ENCODE measurements around the gene C3orf20.
"Not testable (repeated sequence)": the region's sequence is repeated elsewhere in the genome, so short reads cannot be mapped to it uniquely, and the experiment has no call there.

Gene C3orf20

DNA sequence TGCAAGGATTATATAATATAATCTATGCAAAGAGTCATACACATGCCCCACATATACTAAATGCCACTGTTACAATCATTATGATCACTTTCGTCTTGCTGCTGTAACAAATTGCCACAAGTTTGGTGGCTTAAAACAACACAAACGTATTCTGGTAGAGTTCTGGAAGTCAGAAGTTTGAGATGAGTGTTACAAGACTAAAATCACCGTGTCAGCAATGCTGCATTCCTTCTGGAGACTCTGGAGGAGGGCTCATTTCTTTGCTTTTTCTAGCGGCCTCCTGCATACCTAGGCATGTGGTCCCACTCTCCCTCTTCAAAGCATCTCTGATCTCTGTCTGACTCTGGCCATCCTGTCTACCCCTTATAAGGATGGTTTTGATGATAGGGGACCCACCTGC is 24.7 kb upstream of the C3orf20 start:
- no peak for DNase-seq (ENCODE audit: low spot score)

DNA sequence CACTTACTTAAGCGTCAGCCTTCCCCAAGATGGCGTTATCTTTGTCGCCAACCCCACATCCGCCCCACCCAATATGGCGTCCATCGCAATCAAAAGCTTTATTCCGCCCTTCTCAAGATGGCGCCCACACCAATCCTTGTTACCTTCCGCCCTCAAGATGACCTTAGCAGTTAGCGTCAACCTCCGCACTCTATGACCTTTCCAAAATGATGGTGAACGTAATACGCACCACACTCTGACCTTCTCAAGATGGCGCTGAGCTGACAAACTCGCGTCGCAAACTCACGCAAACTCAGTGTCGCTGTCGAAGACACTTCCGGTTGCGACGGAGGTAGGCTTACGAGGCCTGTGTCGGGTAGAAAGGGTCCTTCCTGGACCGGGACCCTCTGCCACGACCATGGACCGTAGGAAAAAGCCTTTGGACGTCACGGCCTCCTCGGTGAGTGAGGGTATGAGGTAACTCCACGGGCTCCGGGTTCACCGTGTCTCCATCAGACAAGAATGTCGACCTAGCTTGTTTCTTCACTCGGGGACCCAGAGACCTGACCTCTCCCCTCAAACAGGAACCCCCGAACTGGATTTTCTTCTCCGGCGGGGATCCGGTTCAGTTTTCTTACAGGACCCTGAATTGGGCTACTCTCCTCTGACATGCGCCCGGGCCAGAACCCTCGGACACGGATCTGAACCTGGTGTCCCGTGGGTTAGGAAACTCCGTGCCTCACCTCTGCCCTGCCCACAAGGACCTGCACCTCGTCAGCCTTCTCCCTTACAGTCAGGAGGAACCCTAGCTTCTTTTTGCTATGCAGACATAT is 23.3 kb upstream of the C3orf20 start, which contains the start of gene CCDC174:
CCDC174 (plus strand) TSS at position 323 of the 812 bp plus-strand sequence; CDS start at position 398, 75 bp downstream.
- peak; percentile 93 for DNase-seq (ENCODE audit: low spot score)

DNA sequence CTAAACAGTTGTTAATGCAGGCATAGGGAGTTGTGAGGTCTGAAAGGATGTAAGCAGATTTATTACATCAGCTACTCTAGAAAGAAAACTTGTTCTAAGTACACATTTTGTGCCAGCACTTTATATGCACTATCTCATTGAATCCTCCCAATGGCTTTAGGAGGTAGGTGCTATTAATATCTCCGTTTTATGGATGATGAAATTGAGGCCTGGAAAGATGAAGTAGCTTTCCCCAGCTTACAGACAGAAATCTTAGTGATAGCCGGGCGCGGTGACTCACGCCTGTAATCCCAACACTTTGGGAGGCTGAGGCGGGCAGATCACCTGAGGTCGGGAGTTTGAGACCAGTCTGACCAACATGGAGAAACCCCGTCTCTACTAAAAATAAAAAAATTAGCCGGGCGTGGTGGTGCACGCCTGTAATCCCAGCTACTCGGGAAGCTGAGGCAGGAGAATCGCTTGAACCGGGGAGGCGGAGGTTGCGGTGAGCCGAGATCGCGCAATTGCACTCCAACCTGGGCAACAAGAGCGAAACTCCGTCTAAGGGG is 22.5 kb upstream of the C3orf20 start:
- not testable (repeated sequence) for DNase-seq (ENCODE audit: low spot score)

DNA sequence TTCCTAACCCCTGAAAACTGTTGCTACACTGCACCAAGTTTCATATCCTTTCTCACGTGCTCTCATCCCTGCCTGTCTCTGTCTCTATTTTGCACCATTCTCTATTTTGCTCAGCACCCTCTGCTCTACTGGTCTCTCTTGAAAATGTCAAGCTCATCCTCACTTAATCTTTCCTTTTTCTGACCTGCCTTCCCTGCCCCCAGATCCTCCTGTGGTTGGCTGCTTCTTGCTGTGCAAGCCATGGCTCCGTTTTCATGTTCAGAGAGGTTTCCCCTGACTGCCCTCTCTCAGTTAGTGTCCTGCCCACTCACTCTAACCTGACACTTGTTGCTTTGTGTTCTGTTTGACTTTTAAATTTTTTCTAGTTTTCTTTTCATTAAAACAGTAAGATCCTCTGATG is 17.4 kb upstream of the C3orf20 start:
- DNase-seq (ENCODE audit: low spot score): no peak

DNA sequence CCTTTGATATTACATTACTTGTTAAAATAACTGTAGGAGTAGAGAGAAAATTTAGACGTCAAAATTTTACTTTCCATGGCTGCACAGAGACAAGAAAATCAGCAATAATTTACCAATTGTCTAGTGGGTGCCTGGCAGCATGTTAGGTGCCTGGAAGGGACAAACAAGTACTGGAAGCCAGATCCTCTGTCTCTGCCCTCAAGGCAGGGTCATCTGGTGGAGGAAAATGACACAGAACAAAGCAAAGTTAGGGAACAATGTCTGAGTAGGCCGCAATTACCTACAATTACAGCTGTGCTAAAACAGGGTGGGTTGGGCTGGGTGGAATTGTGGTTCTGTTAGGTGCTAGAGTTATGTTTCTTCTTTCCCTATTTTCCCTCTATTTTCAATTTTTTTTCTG is 16.0 kb upstream of the C3orf20 start:
- DNase-seq (ENCODE audit: low spot score): no peak

DNA sequence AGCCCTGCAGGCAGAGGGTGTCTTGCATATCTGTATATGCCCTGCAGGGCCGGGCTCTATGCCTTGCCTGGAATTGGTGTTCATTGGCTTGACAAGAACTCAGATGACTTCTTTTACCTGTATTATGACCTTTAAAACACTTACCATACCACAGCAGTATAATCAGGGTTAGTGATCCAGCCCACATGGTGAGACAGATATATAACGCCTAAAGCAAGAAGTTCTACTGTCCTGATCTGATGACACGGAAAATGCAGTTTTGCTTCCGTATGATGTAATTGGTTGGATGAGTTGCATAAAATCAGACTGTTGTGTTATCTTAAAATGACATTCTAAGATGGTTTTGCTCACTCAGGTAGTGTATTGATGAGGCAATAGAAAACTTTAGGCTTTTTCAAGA is 14.0 kb upstream of the C3orf20 start:
- DNase-seq (ENCODE audit: low spot score): no peak

DNA sequence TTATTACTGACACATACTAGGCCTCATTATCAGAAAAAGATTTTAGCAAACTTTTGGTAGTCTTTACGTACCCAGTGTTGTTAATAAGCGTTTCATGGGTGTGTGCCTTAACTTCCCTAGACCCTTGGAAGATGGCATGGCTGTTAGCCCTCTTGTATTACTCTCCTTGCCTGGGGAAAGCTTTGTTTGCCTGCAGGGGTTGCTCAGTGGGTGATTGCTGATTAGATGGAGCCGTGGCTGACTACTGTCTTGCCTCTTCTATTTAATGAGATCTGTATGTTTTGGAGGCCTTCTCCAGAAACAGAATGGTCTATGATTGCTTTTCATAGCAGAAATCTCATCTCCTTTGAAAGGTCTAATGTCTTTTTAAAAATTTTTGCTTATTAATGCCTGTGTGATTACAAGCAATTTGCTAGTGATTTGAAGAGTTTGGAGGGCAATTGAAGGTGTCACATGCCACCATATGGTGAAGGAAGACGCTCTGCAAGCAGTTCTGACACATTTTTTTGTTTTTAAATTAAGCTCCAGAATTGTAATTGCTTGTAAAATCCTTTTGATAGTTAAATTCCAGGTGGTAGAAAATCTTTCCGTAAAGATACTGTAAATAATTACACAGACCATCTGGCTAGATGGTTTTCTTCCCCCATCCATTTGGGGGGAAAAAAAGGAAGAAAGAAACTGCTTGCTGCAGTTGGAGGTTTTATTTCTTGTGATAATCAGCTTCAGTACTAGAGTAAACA is 11.4 kb upstream of the C3orf20 start:
- DNase-seq (ENCODE audit: low spot score): no peak

DNA sequence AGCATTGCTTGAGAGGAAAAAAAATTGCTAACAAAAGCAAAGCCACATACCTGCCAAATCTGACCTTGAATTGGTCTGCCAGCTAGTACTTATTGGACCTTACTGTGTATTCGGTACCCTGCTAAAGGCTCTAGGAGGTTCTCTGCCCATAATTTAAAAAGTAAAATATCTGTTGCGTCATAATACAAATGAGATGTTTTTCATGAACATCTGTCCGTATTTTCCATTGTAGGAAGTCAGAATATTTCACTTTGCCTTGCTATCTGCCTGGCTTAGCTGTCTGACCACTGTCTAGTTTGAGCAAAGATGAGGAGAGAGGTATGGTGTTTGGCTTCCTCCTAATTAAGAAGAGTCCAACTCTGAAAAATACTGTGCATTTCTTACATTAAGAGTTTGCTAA is 10.8 kb upstream of the C3orf20 start:
- no peak for DNase-seq (ENCODE audit: low spot score)

DNA sequence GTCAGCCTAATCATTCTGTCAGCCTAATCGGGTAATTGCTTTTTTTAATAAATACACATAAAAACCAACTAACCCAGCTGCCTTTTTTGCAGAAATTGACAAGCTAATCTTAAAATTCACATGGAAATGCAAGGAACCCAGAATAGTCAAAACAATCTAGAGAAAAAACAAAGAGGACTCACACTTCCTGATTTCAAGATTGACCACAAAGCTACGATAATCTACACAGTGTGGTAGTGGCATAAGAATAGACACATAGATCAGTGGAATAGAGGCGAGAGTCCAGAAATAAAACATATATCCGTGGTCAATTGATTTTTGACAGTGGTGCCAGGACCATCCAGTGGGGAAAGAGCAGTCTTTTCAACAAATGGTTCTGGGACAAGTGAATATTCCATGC is 2.4 kb upstream of the C3orf20 start:
- DNase-seq (ENCODE audit: low spot score): no peak

DNA sequence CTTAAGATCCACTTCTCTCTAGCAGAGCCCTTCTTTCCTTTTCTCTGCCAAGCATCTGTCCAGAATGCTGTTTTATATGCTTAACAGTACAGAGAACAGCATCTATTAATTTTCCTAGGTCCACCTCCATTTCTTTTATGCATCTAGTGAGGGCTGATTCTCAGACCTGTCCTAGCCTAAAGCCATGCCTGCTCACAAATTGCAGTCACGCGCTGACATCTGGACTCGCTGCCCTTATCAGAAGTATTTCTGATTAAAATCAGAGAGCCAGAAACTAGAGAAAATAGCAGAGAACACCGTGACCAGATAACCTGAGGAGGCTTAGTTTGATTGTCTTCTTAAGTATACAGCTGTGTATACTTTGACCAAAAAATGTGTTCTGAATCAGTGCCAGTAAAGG is 1.9 kb downstream of the C3orf20 start:
- DNase-seq (ENCODE audit: low spot score): no peak

DNA sequence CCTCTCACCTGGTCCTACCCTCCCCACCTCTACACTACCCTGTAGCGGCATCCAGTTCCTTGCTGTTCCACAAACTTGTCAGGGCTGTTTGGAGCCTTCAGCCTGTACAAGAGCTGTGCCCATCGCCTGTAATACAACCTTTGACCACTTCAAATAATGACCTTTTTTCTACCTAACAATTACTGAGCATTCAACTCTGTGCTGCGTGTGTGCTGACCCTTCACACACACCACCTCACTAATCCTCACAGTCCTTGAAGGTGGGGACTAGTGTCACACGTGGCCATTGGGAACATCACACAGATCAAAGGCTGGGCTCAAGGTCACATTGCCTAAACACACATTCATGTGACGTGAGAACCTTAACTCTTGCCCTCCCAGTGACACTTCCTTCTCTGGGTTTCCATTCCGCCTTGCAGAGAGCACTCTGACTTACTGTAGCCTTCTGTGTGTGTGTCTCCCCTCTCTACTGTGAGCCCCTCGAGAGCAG is 3.1 kb downstream of the C3orf20 start:
- no peak for DNase-seq (ENCODE audit: low spot score)

DNA sequence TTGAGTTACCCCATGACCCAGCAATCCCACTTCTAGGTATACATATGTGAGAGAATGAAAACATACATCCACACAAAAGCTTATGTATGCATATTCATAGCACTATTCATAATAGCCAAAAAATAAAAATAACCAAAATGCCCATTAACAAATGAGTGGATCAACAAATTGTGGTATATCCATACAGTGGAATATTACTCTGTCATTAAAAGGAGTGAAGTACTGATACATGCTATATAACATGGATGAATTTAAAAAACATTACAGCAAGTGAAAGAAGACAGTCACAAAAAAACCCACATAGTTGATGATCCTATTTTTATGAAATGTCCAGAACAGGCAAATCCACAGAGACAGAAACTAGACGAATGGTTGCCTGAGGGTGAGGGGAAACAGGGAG is 5.2 kb downstream of the C3orf20 start:
- no peak for DNase-seq (ENCODE audit: low spot score)

DNA sequence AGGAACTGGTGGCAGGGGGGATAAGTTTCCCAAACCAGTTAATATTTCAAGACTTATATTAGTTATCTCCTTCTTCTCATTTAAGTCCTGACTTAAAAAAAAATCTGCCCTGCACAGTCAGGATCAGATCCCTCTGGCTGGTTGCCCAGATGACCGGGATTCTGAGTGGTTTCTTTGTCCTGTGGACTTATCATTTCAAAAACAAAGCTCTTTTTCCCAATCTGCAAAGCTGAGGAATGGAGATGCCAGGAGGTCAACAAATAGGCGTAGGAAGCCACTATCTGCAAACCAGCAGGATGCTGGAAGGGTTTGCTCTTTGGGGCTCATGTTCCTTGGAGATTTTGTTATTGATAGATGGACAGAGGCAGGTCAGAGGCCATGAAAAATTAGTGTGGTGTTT is 5.8 kb downstream of the C3orf20 start:
- DNase-seq (ENCODE audit: low spot score): no peak

DNA sequence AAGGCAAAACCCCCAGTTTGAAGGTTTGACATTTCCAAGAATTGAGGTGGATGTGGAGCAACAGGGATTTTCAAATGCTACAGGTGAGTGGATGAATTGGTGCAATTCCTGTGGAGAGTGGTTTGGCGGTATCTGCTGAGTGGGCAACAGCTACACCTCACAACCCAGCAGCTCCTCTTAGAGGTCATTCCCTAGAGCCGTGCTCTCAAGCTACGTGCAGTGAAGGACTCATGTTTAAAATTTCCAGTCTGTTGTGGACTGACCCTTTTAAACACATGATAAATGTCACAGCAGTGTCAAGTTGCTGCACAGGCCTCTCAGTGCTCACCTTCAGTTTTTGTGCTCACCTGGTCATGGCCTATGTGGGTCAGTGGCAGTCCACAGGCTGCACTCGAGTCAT is 9.5 kb downstream of the C3orf20 start:
- no peak for DNase-seq (ENCODE audit: low spot score)

DNA sequence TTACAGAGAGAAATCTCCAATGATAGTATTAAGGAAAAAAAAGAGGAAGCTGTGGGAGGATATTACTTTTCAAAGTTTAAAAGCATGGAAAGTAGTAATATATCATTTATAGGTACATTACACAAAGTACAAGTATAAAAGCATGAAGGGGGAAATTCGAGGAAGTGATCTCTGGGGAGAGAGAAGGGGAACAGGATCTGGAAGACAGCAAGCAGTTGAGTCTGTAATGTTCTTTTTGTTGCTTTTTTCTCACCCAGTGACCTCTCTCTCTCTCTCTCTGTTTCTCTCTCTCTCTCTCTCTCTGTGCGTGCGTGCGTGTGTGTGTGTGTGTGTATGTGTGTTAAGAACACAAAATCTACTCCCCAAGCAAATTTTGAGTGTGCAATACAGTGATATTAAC is 10.2 kb downstream of the C3orf20 start:
- no peak for DNase-seq (ENCODE audit: low spot score)

DNA sequence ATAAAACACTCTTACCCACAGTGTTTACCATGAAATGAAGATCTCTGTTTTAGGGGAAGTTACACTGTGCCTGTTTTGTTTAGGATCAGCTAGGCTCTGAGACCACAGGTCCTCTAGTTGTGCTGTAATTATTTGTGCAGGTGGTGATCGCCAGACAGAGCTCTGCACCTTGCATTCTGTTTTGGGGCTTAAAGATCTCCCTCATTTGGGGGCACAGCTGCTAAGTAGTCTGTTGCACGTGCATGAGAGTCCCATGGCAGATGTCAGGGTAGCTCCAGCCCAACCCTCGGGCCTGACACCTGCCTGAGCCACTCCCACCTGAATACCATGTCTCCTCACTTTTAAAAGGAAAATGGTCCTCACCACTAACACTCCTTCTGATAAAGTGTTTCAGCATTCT is 12.4 kb downstream of the C3orf20 start:
- no peak for DNase-seq (ENCODE audit: low spot score)

DNA sequence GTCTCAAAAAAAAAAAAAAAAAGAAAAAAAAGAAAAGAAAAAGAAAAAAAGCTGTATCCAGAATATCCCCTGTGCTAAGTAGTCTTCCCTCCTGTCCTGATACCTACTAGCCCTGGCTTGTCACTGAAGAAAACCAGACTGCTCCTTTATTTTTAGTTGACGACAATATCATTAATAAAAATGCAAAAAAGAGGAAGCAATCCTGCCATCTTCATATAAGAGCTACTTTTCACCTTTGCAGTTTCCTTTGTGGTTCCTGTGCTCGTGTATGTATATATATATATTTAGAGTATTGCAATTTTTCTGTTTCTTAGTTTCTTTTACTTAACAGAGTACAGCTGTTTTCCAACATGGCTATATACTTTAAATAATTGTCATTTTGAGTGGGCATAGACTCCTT is 13.6 kb downstream of the C3orf20 start:
- no peak for DNase-seq (ENCODE audit: low spot score)

DNA sequence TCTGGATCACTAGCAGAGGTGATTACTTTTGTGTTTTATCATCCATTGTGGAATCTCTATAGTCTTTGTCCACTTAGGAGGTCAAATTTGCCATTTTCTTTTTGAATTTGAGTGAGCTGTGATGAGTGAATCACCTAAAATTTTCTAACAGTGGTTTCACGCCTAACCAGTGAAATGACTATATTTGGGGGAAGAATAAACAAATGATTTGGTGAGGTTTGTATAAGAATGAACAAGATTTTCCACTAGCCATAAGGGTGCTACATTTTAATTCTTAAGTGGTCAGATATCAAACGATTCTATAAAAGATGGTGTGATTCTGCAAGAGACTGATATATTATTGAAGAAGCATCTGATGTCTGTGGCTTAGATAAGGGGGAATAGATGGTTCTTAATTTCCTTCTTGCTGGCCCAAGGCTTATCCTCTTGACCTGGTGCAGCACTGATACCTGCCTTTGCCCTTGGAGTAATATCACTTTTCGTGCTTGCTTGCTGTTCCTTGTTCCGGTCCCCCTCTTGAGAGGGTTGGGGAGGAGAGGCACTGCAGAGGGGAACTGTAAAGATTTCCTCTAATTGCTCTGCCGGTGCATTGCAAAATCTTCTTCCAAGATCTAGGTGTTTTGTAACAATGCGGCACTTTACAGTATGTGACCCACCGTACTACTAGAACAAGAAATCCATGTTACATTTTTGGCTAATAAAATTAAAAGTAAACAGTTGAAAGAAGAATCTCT is 14.5 kb downstream of the C3orf20 start:
- DNase-seq (ENCODE audit: low spot score): no peak

DNA sequence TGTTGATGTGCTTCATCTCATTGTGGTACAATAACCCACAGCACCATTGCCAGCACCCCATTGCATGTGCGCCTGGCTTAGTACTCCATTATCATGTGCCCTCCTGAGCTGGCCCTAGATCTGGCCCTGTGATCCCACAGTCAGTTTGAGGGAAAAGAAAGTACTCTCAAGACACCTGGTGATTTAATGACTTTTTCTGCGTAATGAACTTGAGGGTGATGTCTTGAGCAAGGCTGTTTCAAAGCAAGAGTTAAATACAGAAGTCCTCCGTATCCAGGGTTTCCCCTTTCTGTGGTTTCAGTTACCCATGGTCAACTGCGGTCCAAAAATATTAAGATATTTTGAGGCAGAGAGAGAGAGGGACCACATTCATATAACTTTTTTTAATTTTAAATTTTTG is 16.3 kb downstream of the C3orf20 start:
- no peak for DNase-seq (ENCODE audit: low spot score)

DNA sequence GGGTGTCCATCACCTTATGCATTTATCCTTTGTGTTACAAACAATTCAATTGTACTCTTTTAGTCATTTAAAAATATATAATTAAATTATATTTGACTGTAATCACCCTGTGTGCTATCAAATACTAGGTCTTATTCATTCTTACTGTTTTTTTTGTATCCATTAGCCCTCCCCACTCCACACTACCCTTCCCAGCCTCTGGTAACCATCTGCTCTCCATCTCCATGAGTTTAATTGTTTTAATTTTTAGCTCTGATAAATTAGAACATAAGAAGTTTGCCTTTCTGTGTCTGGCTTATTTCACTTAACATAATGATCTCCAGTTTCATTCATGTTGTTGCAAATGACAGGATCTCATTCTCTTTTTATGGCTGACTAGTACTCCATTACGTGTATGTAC is 16.8 kb downstream of the C3orf20 start:
- no peak for DNase-seq (ENCODE audit: low spot score)

DNA sequence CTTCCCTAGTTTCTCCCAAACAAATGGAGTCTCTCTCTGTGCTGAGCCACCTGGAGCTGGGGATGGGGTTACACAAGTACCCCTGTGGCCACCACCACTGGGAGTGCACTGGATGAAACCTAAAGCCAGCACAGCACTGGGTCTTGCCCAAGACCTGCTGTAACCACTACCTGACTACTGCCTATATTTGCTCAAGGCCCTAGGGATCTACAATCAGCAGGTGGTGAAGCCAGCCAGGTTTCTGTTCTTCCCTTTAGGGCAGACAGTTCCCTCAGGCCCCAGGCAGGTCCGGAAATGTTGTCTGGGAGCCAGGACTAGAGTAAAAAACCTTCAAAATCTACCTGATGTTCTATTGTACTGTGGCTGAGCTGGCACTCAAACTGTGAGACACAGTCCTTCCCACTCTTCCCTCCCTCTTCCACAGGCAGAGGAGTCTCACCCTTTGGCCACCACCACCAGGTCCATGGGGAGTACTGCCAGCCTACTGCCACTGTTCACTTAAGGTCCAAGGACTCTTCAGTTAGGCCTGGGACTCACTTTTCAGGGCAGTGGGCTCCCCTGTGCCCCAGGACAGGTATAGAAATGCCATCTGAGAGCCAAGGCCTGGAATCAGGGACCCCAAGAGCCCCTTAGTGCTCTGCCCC is 23.8 kb downstream of the C3orf20 start:
- no peak for DNase-seq (ENCODE audit: low spot score)

DNA sequence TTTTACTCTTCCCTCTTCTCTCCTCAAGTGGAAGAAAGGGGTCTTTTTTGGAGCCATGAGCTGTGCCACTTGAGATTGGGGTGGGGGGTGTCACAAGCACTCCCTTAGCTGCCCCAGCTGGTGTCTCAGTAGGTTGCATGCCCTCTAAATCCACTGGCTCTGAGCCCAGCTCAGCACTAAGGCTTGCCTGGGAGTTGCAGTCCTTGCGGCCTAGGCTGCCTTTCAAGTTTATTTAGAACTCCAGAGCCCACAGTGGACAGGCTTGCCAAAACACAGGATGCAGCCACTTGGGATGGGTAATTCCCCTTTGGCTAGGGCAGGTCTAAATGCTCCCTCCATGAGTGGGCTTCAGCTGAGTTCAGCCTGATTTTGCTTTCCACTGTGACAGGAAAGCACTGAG is 24.7 kb downstream of the C3orf20 start:
- no peak for DNase-seq (ENCODE audit: low spot score)

Measured in ecto neural progenitor cell (in vitro differentiated cells).